ENCODE data around the gene GDF15.
A peak's percentile ranks its signal among the peaks of the same experiment; 100 is the strongest.
"Not testable (repeated sequence)": the region's sequence is repeated elsewhere in the genome, so short reads cannot be mapped to it uniquely, and the experiment has no call there.

GDF15 gene, protein sequence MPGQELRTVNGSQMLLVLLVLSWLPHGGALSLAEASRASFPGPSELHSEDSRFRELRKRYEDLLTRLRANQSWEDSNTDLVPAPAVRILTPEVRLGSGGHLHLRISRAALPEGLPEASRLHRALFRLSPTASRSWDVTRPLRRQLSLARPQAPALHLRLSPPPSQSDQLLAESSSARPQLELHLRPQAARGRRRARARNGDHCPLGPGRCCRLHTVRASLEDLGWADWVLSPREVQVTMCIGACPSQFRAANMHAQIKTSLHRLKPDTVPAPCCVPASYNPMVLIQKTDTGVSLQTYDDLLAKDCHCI

GRCh38 chr19:18385675-18386542 is at the start of gene GDF15:
Gene GDF15, plus strand, starts transcription at chr19:18386158. Its CDS starts 32 bp downstream, at chr19:18386190.
- DNase-seq = peak; percentile 76 to 80 (median 77)

DNA sequence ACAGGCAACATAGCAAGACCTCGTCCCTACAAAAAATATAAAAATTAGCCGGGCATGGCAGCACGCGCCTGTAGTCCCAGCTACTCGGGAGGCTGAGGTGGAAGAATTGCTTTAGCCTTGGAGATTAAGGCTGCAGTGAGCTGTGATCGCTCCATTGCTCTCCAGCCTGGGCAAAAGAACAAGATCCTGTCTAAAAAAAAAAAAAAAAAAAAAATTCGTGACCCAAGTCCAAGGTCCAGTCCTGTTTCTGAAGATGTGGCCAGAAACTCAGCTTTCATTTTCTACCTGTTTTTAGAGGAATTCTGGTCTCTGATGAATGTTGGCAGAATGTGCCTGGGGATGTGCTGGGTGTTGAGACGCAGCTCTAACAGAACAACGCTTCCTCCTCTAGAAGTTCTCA is 47.4 kb upstream of the GDF15 start:
- DNase-seq = no peak

DNA sequence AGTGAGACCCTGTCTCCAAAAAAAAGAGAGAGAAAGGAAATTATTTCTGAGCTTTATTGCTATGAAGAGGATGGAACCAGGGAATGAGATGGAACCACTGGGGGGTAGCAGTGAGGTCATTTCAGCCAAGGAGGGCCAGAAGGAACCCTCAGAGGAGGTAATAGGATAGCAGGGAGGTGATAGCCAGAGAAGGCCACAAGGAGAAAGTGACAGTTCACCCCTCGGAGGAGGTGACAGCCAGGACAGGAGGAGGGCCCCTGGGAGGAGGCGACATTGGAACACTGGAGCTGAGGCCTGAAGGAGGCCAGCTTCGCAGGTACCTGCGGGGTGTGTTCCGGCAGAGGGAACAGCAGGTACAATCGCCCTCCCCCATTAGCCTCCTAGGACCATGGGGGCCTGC is 46.2 kb upstream of the GDF15 start:
- peak in 1 of 3 donors; percentile 31 for DNase-seq

GRCh38 chr19:18340190-18340989 is 45.6 kb upstream of the GDF15 start, which contains the start of gene PGPEP1:
Gene PGPEP1, plus strand, starts transcription at chr19:18340598. Its CDS starts 84 bp downstream, at chr19:18340682.
- peak; percentile 48 to 87 (median 64) for DNase-seq

DNA sequence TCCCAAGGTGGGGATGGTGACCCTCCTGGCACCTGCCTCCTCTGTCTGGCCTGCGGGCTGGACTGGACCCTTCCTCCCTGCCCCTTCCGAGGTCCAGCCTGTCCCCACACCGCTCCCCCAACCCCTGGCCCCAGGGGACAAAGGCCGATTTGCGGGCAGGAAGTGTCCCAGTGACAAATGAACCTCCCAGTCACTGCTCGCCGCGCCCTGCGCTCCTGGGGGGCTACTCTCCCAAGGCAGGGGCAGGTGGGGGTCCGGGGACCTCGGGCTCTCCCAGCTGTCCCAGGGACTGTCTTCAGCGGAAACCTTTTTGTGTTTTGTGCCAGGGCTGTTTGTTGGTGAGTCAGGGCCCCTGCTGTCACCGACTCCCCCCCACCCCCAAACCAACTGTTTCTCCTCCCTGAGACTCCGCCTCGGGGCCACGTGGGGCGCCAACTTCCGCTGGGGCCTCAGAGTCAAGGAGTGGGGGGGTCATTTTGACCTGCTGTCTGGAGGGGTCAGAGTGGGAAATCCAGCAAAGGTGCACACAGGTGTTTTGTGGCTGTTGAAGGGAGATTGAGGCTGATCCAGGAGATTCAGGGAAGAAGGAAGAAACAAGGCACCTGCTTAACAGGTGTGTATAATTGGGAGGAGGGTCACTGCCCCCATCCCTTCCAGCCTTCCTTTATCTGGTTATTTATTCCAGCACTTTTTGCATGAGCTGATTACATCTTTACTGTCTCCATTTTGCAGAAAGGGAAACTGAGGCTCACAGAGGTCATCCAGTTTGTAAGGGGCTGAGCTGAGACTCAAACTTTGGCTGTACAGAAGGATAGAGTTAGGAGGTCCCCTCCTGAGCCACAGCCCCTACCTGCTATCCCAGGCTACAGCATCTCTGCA is 44.7 kb upstream of the GDF15 start:
- peak; percentile 80 to 92 (median 88) for DNase-seq

GRCh38 chr19:18342090-18342632 is 43.8 kb upstream of the GDF15 start:
- DNase-seq = no peak

DNA sequence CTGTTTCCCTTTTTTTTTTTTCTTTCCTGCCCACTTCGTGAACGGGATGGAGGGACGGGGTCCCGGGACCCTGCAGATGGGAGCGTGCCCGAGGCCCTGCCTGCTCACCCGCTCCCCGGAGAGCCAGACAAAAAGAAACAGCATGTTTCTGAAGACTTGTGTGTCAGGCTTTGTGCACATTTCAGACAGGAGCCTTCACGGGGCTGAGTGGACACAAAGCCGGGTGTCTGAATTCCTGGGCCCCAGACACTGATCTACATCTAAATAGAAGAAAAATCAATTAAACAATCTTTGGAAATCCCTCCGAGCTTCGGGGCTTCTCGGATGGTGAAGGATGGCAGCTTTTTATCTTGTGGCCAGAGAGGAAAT is 41.4 kb upstream of the GDF15 start:
- no peak for DNase-seq

GRCh38 chr19:18345296-18345695 is 40.7 kb upstream of the GDF15 start:
- DNase-seq = no peak

DNA sequence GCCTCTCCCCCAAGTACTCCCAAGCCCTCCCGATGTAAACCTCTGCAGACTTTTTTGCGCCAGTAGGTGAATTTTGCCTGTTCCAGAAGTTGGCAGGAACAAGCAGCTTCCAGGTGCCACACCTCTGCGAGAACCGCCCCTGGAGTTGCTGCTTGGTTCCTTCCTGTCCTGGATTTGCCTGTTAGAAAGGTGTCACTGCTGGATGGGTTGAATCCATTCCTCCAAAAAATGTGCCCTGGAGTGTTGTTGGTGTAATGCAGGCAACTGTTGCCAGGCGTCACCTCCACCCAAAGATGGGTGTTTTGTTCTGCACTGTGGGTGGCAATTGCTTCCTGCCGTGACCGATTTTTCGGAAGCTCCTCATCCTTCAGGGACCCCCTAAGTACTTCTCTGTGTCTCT is 39.9 kb upstream of the GDF15 start:
- DNase-seq = no peak

- DNase-seq = no peak
These were observed 37.8 kb upstream of the GDF15 start for GRCh38 chr19:18348171-18348570.

GRCh38 chr19:18348818-18349339 is 37.1 kb upstream of the GDF15 start:
- not testable (repeated sequence) for DNase-seq

GRCh38 chr19:18349524-18350128 is 36.3 kb upstream of the GDF15 start:
- peak; percentile 75 to 84 (median 83) for DNase-seq

DNA sequence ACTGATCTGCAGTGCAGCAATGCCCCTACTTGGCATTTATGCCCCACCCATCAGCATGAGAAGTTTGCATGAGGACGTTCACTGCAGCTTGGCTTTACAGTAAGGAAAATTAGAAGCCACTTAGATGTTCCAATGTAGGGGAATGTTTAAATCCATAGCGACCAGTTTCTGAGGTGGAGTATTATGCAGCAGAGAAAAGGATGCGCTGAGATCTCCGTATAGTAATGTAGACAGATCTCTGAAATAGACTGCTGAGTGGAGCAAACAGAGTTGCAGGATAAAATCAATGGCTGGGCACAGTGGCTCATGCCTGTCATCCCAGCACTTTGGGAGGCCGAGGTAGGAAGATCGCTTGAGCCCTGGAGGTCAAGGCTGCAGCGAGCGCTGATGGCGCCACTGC is 35.5 kb upstream of the GDF15 start:
- no peak for DNase-seq

GRCh38 chr19:18351544-18351943 is 34.4 kb upstream of the GDF15 start:
- DNase-seq = no peak

GRCh38 chr19:18353378-18354005 is 32.5 kb upstream of the GDF15 start:
- no peak for DNase-seq

GRCh38 chr19:18354743-18355142 is 31.2 kb upstream of the GDF15 start:
- DNase-seq = not testable (repeated sequence)

GRCh38 chr19:18357041-18357440 is 28.9 kb upstream of the GDF15 start:
- no peak for DNase-seq

DNA sequence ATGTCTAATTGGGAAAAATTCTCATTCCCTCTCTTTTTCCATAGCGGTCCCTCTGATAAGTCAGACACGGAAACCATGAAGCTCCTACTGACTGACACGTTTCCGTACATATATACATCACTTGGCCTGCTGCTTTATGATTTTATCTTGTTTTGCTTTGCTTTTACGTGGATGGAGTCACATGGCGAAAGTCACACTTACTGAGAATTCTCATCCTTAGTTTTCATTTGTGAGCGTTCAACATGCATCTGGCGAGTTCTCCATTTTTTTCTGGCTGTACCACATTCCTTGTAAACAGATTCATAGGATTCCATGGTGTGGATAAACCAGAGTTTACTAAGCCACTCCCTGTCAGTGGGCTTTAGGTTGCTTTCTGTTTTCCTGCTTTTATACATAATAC is 24.3 kb upstream of the GDF15 start:
- DNase-seq = no peak

GRCh38 chr19:18362934-18363542 is 22.9 kb upstream of the GDF15 start:
- no peak for DNase-seq

GRCh38 chr19:18363787-18364186 is 22.2 kb upstream of the GDF15 start:
- no peak for DNase-seq
